Neural progenitor cell (in vitro differentiated cells): ENCODE results near the gene SLC23A2. TPM values are rescaled to one million over a fixed set of nuclear protein-coding genes. Genes with fewer than 3 reads are reported as not detected.

Source experiments
- DNase-seq: peaks from one replicate; pipeline ENCODE4 v3.0.0-alpha.2; 2016; ENCODE audit warnings: low spot score
- H2AFZ ChIP-seq: fragments of 200-600 bp; sonication (generic); replicated peaks from 2 replicates; pipeline ENCODE4 v1.6.1; 2016; ENCODE audit warnings: antibody characterized with exemption
- H3F3A ChIP-seq: fragments of 200-600 bp; sonication (generic); 2 replicates; pipeline ENCODE4 v1.6.1; 2016; ENCODE audit warnings: antibody characterized with exemption, low read depth
- H3K27ac ChIP-seq: fragments of 200-600 bp; sonication (generic); 2 replicates; pipeline ENCODE4 v1.5.1; 2016; ENCODE audit warnings: mild to moderate bottlenecking
- H3K27me3 ChIP-seq: fragments of 200-600 bp; sonication (generic); 2 replicates; pipeline ENCODE4 v1.6.1; 2016; ENCODE audit warnings: mild to moderate bottlenecking, moderate library complexity
- H3K36me3 ChIP-seq: fragments of 200-600 bp; sonication (generic); 2 replicates; pipeline ENCODE4 v1.5.1; 2016
- H3K4me1 ChIP-seq: fragments of 200-600 bp; sonication (generic); 2 replicates; pipeline ENCODE4 v1.6.1; 2016; ENCODE audit warnings: mixed run types
- H3K4me2 ChIP-seq: fragments of 200-600 bp; sonication (generic); 2 replicates; pipeline ENCODE4 v1.6.1; 2016
- H3K4me3 ChIP-seq: fragments of 200-600 bp; sonication (generic); 2 replicates; pipeline ENCODE4 v1.5.1; 2016
- H3K79me2 ChIP-seq: fragments of 200-600 bp; sonication (generic); 2 replicates; pipeline ENCODE4 v1.6.1; 2016; ENCODE audit warnings: low read depth
- H3K9ac ChIP-seq: fragments of 200-600 bp; sonication (generic); 2 replicates; pipeline ENCODE4 v1.6.1; 2016
- H3K9me3 ChIP-seq: fragments of 200-600 bp; sonication (generic); 2 replicates; pipeline ENCODE4 v1.5.1; 2016; ENCODE audit warnings: low read depth
- H4K20me1 ChIP-seq: fragments of 200-600 bp; sonication (generic); 2 replicates; pipeline ENCODE4 v1.6.1; 2016; ENCODE audit warnings: low read depth
- H3K27ac Mint-ChIP-seq: 3 replicates; pipeline ENCODE4 v1.8.0; 2021; ENCODE audit warnings: mixed read lengths
- H3K27me3 Mint-ChIP-seq: 2 replicates; pipeline ENCODE4 v1.8.0; 2022; ENCODE audit warnings: low read depth, mild to moderate bottlenecking, inconsistent platforms, moderate library complexity, mixed read lengths; ENCODE audit not compliant: insufficient read depth
- H3K36me3 Mint-ChIP-seq: 3 replicates; pipeline ENCODE4 v1.8.0; 2021; ENCODE audit warnings: mixed read lengths
- H3K4me1 Mint-ChIP-seq: 3 replicates; pipeline ENCODE4 v1.8.0; 2021; ENCODE audit warnings: mixed read lengths
- H3K4me3 Mint-ChIP-seq: 3 replicates; pipeline ENCODE4 v1.8.0; 2021; ENCODE audit warnings: mild to moderate bottlenecking, moderate library complexity, mixed read lengths
- H3K9me3 Mint-ChIP-seq: 3 replicates; pipeline ENCODE4 v1.8.0; 2020; ENCODE audit warnings: mixed read lengths
- CTCF ChIP-seq: fragments of 200-600 bp; sonication (generic); IDR thresholded peaks from 2 replicates; pipeline ENCODE4 v1.5.1; 2017; ENCODE audit warnings: antibody characterized with exemption, mild to moderate bottlenecking
- EZH2 ChIP-seq: fragments of 200-600 bp; sonication (generic); IDR thresholded peaks from 2 replicates; pipeline ENCODE4 v1.6.1; 2017; ENCODE audit warnings: antibody characterized with exemption, mild to moderate bottlenecking, moderate library complexity
- EZH2phosphoT487 ChIP-seq: fragments of 200-600 bp; sonication (generic); IDR thresholded peaks from 2 replicates; pipeline ENCODE4 v1.6.1; 2017; ENCODE audit warnings: antibody characterized with exemption
- total RNA-seq: library from RNA; depleted of rRNA; stranded (reverse); fragments of >200 nt; gene quantifications from 2 replicates; pipeline ENCODE4 v1.2.3, GENCODE V29; 2015; ENCODE audit warnings: low replicate concordance

The SLC23A2 gene
- total RNA-seq, 1 donor from 2014 or later = 13.0 TPM

GRCh38 chr20:4821590-4821989 lies 179.7 kb downstream of the SLC23A2 start:
- Histone ChIP-seq H3K36me3 (no peaks in the 10 kb centered on the region), H2AFZ (no peak overlapping the region), H3K9ac (no peak overlapping the region), H3K27ac (no peak overlapping the region), H3K79me2 (no peaks in the 10 kb centered on the region), H3K9me3 (no peaks in the 10 kb centered on the region), H3K27me3 (peaks cover 23% of the 10 kb centered on the region), H4K20me1 (peaks cover 16% of the 10 kb centered on the region), H3K4me1 (peaks cover 19% of the 10 kb centered on the region), H3K4me2 (peak overlapping the region; percentile 93), H3F3A (peaks cover 14% of the 10 kb centered on the region), H3K4me3 (peak overlapping the region; percentile 82)
- H3K4me3 Mint-ChIP-seq = peak overlapping the region; percentile 85
- H3K27ac Mint-ChIP-seq = no peak overlapping the region
- DNase-seq = no peak
- H3K4me1 Mint-ChIP-seq = peaks cover 27% of the 10 kb centered on the region
- TF ChIP-seq EZH2phosphoT487 (no peak), EZH2 (no peak), CTCF (no peak)
- H3K27me3 Mint-ChIP-seq = peaks cover 6% of the 10 kb centered on the region
- H3K9me3 Mint-ChIP-seq = no peaks in the 10 kb centered on the region
- H3K36me3 Mint-ChIP-seq = peaks cover 17% of the 10 kb centered on the region

- no peak for TF ChIP-seq EZH2phosphoT487
- TF ChIP-seq EZH2 = no peak
- no peak for TF ChIP-seq CTCF
- Histone ChIP-seq H3K4me2 (no peak overlapping the region), H3K4me1 (peaks cover 19% of the 10 kb centered on the region), H3F3A (peaks cover 14% of the 10 kb centered on the region), H3K4me3 (no peak overlapping the region), H2AFZ (no peak overlapping the region), H4K20me1 (peaks cover 16% of the 10 kb centered on the region), H3K27ac (no peak overlapping the region), H3K9ac (no peak overlapping the region), H3K36me3 (no peaks in the 10 kb centered on the region), H3K27me3 (peaks cover 23% of the 10 kb centered on the region), H3K79me2 (no peaks in the 10 kb centered on the region), H3K9me3 (no peaks in the 10 kb centered on the region)
- H3K36me3 Mint-ChIP-seq = peaks cover 17% of the 10 kb centered on the region
- peaks cover 27% of the 10 kb centered on the region for H3K4me1 Mint-ChIP-seq
- no peak for DNase-seq
- no peak overlapping the region for H3K27ac Mint-ChIP-seq
- H3K9me3 Mint-ChIP-seq = no peaks in the 10 kb centered on the region
- H3K4me3 Mint-ChIP-seq = peak overlapping the region; percentile 76
- H3K27me3 Mint-ChIP-seq = peaks cover 6% of the 10 kb centered on the region
Observed at GRCh38 chr20:4820806-4821518, 180.3 kb downstream of the SLC23A2 start.

GRCh38 chr20:4819901-4820300 lies 181.4 kb downstream of the SLC23A2 start:
- peaks cover 19% of the 10 kb centered on the region for H3K4me1 ChIP-seq
- Mint-ChIP-seq H3K36me3 (peaks cover 20% of the 10 kb centered on the region), H3K27ac (no peak overlapping the region), H3K27me3 (peaks cover 6% of the 10 kb centered on the region), H3K9me3 (peaks cover 2% of the 10 kb centered on the region), H3K4me1 (peaks cover 33% of the 10 kb centered on the region), H3K4me3 (no peak overlapping the region)
- H3K27ac ChIP-seq = no peak overlapping the region
- no peak overlapping the region for H3K4me3 ChIP-seq
- no peak overlapping the region for H3K9ac ChIP-seq
- H3K79me2 ChIP-seq = no peaks in the 10 kb centered on the region
- no peaks in the 10 kb centered on the region for H3K36me3 ChIP-seq
- no peak overlapping the region for H3K4me2 ChIP-seq
- no peak for TF ChIP-seq CTCF
- no peak for TF ChIP-seq EZH2phosphoT487
- no peak for DNase-seq
- peaks cover 13% of the 10 kb centered on the region for H3F3A ChIP-seq
- peaks cover 16% of the 10 kb centered on the region for H4K20me1 ChIP-seq
- H3K27me3 ChIP-seq = peaks cover 23% of the 10 kb centered on the region
- no peak overlapping the region for H2AFZ ChIP-seq
- no peaks in the 10 kb centered on the region for H3K9me3 ChIP-seq
